Measurements from ENCODE around the gene AHCTF1. TPM values are rescaled to one million over a fixed set of nuclear protein-coding genes. Genes with fewer than 3 reads are reported as not detected.
"Not testable (repeated sequence)": the region's sequence is repeated elsewhere in the genome, so short reads cannot be mapped to it uniquely, and the experiment has no call there.

The AHCTF1 gene
- total and polyA plus RNA-seq, 7 donors: 3.7 to 61.8 (median 35.7) TPM

DNA sequence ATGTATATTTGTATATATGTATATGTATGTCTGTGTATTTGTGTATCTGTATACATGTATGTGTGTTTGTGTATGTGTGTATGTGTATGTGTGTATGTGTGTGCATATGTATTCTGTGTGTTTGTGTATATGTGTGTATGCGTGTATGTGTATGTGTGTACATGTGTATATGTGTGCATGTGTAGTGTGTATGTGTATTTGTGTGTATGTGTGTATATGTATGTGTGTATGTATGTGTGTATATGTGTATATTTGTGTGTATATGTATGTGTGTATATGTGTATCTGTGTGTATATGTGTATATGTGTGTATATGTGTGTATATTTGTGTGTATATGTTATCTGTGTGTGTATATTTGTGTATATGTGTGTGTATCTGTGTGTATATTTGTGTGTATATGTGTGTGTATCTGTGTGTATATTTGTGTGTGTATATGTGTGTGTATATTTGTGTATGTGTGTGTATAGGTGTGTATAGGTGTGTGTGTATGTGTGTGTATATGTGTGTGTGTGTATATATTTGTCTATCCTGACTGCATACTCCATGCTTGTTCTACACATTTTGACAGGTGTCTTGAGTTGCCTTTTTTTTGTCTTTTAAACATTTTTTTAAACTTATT, 106.1 kb downstream of the AHCTF1 start:
- Histone ChIP-seq H3K27me3 (no peaks in the 10 kb centered on the region), H3K4me3 (no peak overlapping the region), H3K9me3 (peaks cover 0 to 5% (median 3%) of the 10 kb centered on the region in 4 donors), H3K36me3 (no peaks in the 10 kb centered on the region), H3K4me1 (no peaks in the 10 kb centered on the region), H3K27ac (no peak overlapping the region)
- WGBS, 2 donors: 56 to 98% methylated on average over 1 of the region's 1 CpG
- TF ChIP-seq POLR2A (IDR thresholded peaks at IDR 0.05) (no peak), POLR2AphosphoS5 (IDR thresholded peaks at IDR 0.05) (no peak), EP300 (IDR thresholded peaks at IDR 0.05) (no peak)
- TF ChIP-seq, protein P1, sequence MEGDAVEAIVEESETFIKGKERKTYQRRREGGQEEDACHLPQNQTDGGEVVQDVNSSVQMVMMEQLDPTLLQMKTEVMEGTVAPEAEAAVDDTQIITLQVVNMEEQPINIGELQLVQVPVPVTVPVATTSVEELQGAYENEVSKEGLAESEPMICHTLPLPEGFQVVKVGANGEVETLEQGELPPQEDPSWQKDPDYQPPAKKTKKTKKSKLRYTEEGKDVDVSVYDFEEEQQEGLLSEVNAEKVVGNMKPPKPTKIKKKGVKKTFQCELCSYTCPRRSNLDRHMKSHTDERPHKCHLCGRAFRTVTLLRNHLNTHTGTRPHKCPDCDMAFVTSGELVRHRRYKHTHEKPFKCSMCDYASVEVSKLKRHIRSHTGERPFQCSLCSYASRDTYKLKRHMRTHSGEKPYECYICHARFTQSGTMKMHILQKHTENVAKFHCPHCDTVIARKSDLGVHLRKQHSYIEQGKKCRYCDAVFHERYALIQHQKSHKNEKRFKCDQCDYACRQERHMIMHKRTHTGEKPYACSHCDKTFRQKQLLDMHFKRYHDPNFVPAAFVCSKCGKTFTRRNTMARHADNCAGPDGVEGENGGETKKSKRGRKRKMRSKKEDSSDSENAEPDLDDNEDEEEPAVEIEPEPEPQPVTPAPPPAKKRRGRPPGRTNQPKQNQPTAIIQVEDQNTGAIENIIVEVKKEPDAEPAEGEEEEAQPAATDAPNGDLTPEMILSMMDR (IDR thresholded peaks at IDR 0.05): no peak
- intact Hi-C loops (cut with DNase I): no loop called here
- DNase-seq: no peak

DNA sequence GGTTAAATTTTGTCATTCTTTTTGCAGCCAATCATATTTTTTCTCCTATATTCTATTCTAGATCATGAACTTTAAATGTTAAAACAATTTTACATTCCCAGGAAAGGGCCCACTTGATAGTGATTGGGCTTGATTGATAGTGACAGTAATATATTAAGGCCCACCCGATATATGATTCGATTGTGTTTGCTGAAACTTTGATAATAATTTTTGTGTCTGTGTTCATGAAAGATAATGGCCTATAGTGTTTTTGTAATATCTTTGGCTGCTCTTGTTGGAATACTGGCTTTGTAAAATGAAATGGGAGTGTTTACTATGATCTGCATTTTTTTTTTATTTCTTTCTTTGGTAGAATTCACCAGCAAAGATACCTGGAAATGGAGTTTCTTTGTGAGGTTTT, 107.2 kb downstream of the AHCTF1 start:
- H3K27me3 ChIP-seq: no peaks in the 10 kb centered on the region
- WGBS, 2 donors: 82 to 98% methylated on average over 2 of the region's 2 CpGs
- no peak for DNase-seq
- H3K36me3 ChIP-seq: no peaks in the 10 kb centered on the region
- H3K4me1 ChIP-seq: no peaks in the 10 kb centered on the region
- peaks cover 0 to 5% (median 3%) of the 10 kb centered on the region in 4 donors for H3K9me3 ChIP-seq
- no peak overlapping the region for H3K4me3 ChIP-seq
- intact Hi-C loops (cut with DNase I): no loop called here
- H3K27ac ChIP-seq: no peak overlapping the region
- TF ChIP-seq, protein P1 (IDR thresholded peaks at IDR 0.05): no peak
- TF ChIP-seq EP300 (IDR thresholded peaks at IDR 0.05): no peak
- no peak for TF ChIP-seq POLR2AphosphoS5 (IDR thresholded peaks at IDR 0.05)
- no peak for TF ChIP-seq POLR2A (IDR thresholded peaks at IDR 0.05)

DNA sequence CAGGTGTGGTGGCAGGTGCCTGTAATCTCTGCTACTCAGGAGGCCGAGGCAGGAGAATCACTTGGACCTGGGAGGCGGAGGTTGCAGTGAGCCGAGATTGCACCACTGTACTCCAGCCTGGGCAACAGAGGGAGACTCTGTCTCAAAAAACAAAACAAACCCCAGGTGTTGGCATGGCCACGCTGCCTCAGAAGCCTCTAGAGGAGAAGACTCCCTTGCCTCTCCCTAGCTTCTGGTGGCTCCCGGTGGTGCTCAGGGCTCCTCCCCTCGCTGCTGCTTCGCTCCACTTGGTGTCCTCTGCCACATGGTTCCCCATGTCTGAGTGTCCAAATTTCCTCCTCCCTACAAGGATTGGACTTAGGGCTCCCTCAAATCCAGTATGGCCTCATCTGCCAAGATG, 109.6 kb downstream of the AHCTF1 start:
- H3K27me3 ChIP-seq; H3K4me3 ChIP-seq; H3K36me3 ChIP-seq; H3K9me3 ChIP-seq; intact Hi-C loops (cut with DNase I); H3K4me1 ChIP-seq; H3K27ac ChIP-seq; DNase-seq: not testable (repeated sequence)
- 85 to 91% methylated on average over 7 of the region's 7 CpGs for WGBS, 2 donors

DNA sequence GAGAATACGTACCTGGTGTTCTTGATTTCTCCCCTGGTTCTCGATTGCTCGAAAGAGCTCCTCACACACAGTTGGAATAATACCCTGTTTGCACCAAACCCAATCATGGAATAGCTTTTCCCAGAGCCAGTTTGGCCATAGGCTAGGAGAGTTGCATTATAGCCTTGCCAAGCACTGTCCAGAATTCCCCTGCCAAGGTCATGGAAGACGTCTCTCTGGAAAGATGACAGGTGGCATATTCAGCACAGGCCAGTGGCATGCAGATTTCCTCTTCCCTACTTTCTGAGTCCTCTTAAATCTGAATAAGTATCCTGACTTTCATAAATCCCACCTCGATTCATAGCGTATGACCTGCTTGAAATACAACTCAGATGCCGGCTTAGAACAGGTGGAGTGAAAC, 111.1 kb downstream of the AHCTF1 start:
- Histone ChIP-seq H3K36me3 (no peaks in the 10 kb centered on the region), H3K27me3 (no peaks in the 10 kb centered on the region), H3K4me3 (no peak overlapping the region), H3K9me3 (no peaks in the 10 kb centered on the region), H3K27ac (no peak overlapping the region), H3K4me1 (no peaks in the 10 kb centered on the region)
- intact Hi-C loops (cut with DNase I): no loop called here
- 69 to 91% methylated on average over 7 of the region's 7 CpGs for WGBS, 2 donors
- no peak for DNase-seq
- TF ChIP-seq EP300 (IDR thresholded peaks at IDR 0.05): no peak

DNA sequence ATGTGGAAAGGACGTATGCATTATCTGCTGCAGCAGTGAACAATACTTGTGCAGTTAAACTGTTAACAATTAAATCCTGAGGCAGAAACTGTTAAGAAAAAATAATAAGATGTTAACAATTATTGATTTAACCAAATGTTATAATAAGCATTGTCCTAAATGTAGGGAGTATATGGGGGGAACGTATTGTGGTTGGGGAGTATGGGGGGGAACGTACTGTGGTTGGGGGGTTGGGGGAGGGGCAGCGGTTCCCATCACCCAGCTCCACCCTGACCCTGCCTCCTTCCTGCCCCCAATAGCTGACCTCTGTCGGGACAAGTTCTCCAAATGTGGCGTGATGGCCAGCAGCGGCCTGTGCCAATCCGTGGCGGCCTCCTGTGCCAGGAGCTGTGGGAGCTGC, 114.0 kb downstream of the AHCTF1 start:
- H3K9me3 ChIP-seq; H3K27me3 ChIP-seq; H3K36me3 ChIP-seq; H3K4me3 ChIP-seq; H3K4me1 ChIP-seq; H3K27ac ChIP-seq; DNase-seq; intact Hi-C loops (cut with DNase I): not testable (repeated sequence)
- 52 to 79% methylated on average over 3 of the region's 9 CpGs for WGBS, 2 donors

DNA sequence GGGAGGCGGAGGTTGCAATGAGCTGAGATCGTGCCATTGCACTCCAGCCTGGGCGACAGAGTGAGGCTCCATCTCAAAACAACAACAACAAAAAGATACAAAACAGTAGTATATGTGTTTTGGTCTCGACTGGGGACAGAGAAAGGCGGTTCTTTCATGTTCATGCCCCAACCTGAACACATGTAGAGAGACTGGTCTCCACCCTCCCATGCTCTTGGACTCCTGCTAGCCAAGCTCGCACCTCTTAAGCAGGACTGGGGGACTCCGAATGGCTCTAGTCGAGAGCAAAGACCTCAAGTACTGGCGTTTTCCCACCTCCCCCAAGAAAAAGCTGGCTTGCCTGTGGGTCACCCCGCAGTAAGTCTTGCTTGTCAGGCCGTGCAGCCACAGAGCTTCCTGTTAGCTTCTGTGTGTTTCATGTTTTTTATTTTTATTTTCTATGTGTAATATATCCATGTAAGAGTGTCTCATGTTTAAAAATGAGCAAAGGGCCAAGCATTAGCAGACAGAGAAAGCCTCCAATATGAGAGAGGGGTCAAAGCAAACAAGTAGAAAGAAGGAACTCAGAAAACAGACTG, 116.0 kb downstream of the AHCTF1 start:
- 68 to 88% methylated on average over 11 of the region's 11 CpGs for WGBS, 2 donors
- H3K27me3 ChIP-seq: no peaks in the 10 kb centered on the region
- H3K36me3 ChIP-seq: no peaks in the 10 kb centered on the region
- no peaks in the 10 kb centered on the region for H3K9me3 ChIP-seq
- no peak overlapping the region for H3K27ac ChIP-seq
- H3K4me3 ChIP-seq: no peak overlapping the region
- no peak for DNase-seq
- H3K4me1 ChIP-seq: no peaks in the 10 kb centered on the region
- intact Hi-C loops (cut with DNase I): no loop called here
- TF ChIP-seq POLR2A (IDR thresholded peaks at IDR 0.05) (no peak), EP300 (IDR thresholded peaks at IDR 0.05) (no peak), POLR2AphosphoS5 (IDR thresholded peaks at IDR 0.05) (no peak)
- TF ChIP-seq, protein P1 (IDR thresholded peaks at IDR 0.05): no peak

All from sigmoid colon (tissue), 7 donors.